SK-N-SH treated with all-trans-retinoic acid at 6 μM for 48 hours (cell line): ENCODE data around the gene GSN.
"Not testable (repeated sequence)": the region's sequence is repeated elsewhere in the genome, so short reads cannot be mapped to it uniquely, and the experiment has no call there.

Source experiments
- ATAC-seq: fragments of 200-7000 bp; cut with Tn5 transposase; 3 replicates; pipeline ENCODE4 v1.9.1; 2020; ENCODE audit warnings: mild to moderate bottlenecking, moderate library complexity
- ARNTL ChIP-seq: fragments of 450-650 bp; formaldehyde crosslinking; IDR thresholded peaks from 2 replicates; pipeline ENCODE4 v1.5.0; 2020; ENCODE audit warnings: low read depth, mild to moderate bottlenecking, moderate library complexity, borderline replicate concordance
- BACH2 ChIP-seq: fragments of 250-450 bp; sonication (Bioruptor Pico); IDR thresholded peaks from 2 replicates; pipeline ENCODE4 v1.9.0; 2021; ENCODE audit warnings: mild to moderate bottlenecking, borderline replicate concordance
- GLIS3 ChIP-seq: fragments of 250-450 bp; sonication (Bioruptor Pico); IDR thresholded peaks from 2 replicates; pipeline ENCODE4 v1.5.0; 2020; ENCODE audit warnings: mild to moderate bottlenecking, moderate library complexity
- ISL1 ChIP-seq: fragments of 250-450 bp; sonication (Bioruptor Pico); IDR thresholded peaks from 2 replicates; pipeline ENCODE4 v2.1.2; 2022; ENCODE audit warnings: mild to moderate bottlenecking, moderate library complexity
- PPARA ChIP-seq: fragments of 250-450 bp; sonication (Bioruptor Pico); IDR thresholded peaks from 2 replicates; pipeline ENCODE4 v1.5.0; 2020; ENCODE audit warnings: mild to moderate bottlenecking, borderline replicate concordance
- RARB ChIP-seq: fragments of 250-450 bp; sonication (Bioruptor Pico); IDR thresholded peaks from 2 replicates; pipeline ENCODE4 v1.8.0; 2021; ENCODE audit warnings: mild to moderate bottlenecking, moderate library complexity
- SNAI2 ChIP-seq: fragments of 250-450 bp; sonication (Bioruptor Pico); IDR thresholded peaks from 2 replicates; pipeline ENCODE4 v1.5.0; 2020; ENCODE audit warnings: mild to moderate bottlenecking, moderate library complexity
- TCF4 ChIP-seq: fragments of 250-450 bp; sonication (Bioruptor Pico); IDR thresholded peaks from 2 replicates; pipeline ENCODE4 v1.8.0; 2021; ENCODE audit warnings: mild to moderate bottlenecking, moderate library complexity, borderline replicate concordance
- TOX ChIP-seq: fragments of 250-450 bp; sonication (Bioruptor Pico); IDR thresholded peaks from 2 replicates; pipeline ENCODE4 v1.8.0; 2021; ENCODE audit warnings: mild to moderate bottlenecking, moderate library complexity, borderline replicate concordance
- ZC3H10 ChIP-seq: fragments of 250-450 bp; sonication (Bioruptor Pico); IDR thresholded peaks from 2 replicates; pipeline ENCODE4 v1.5.1; 2021; ENCODE audit warnings: mild to moderate bottlenecking, moderate library complexity
- ZFP3 ChIP-seq: fragments of 250-450 bp; sonication (Bioruptor Pico); IDR thresholded peaks from 2 replicates; pipeline ENCODE4 v1.5.0; 2020; ENCODE audit warnings: mild to moderate bottlenecking, moderate library complexity
- ZFP30 ChIP-seq: fragments of 450-650 bp; formaldehyde crosslinking; IDR thresholded peaks from 2 replicates; pipeline ENCODE4 v1.5.0; 2022; ENCODE audit warnings: mild to moderate bottlenecking, moderate library complexity
- ZNF565 ChIP-seq: fragments of 450-650 bp; formaldehyde crosslinking; conservative IDR thresholded peaks from 2 replicates; pipeline ENCODE4 v1.5.0; 2020; ENCODE audit warnings: low read depth, mild to moderate bottlenecking, moderate library complexity
- ZNF70 ChIP-seq: fragments of 450-650 bp; formaldehyde crosslinking; IDR thresholded peaks from 2 replicates; pipeline ENCODE4 v1.5.0; 2020; ENCODE audit warnings: mild to moderate bottlenecking, moderate library complexity
- ZNF8 ChIP-seq: fragments of 450-650 bp; formaldehyde crosslinking; IDR thresholded peaks from 2 replicates; pipeline ENCODE4 v1.5.0; 2020; ENCODE audit warnings: mild to moderate bottlenecking, moderate library complexity
- TF ChIP-seq, protein P1 (sequence below): fragments of 250-450 bp; sonication (Bioruptor Pico); IDR thresholded peaks from 2 replicates; pipeline ENCODE4 v1.5.1; 2021; ENCODE audit warnings: mild to moderate bottlenecking, moderate library complexity
- TF ChIP-seq, protein P2 (sequence below): fragments of 250-450 bp; sonication (Bioruptor Pico); IDR thresholded peaks from 2 replicates; pipeline ENCODE4 v1.5.0; 2020; ENCODE audit warnings: mild to moderate bottlenecking, moderate library complexity
- TF ChIP-seq, protein P3 (sequence below): fragments of 250-450 bp; sonication (Bioruptor Pico); IDR thresholded peaks from 2 replicates; pipeline ENCODE4 v1.8.0; 2020; ENCODE audit warnings: mild to moderate bottlenecking, moderate library complexity, borderline replicate concordance
- TF ChIP-seq, protein P4 (sequence below): fragments of 250-450 bp; sonication (Bioruptor Pico); IDR thresholded peaks from 2 replicates; pipeline ENCODE4 v1.8.0; 2021; ENCODE audit warnings: low read depth, mild to moderate bottlenecking, moderate library complexity, borderline replicate concordance

The GSN gene

GRCh38 chr9:121289026-121289771 lies 21.2 kb downstream of the GSN start:
- peak; percentile 72 for ATAC-seq
- TF ChIP-seq, protein P1, sequence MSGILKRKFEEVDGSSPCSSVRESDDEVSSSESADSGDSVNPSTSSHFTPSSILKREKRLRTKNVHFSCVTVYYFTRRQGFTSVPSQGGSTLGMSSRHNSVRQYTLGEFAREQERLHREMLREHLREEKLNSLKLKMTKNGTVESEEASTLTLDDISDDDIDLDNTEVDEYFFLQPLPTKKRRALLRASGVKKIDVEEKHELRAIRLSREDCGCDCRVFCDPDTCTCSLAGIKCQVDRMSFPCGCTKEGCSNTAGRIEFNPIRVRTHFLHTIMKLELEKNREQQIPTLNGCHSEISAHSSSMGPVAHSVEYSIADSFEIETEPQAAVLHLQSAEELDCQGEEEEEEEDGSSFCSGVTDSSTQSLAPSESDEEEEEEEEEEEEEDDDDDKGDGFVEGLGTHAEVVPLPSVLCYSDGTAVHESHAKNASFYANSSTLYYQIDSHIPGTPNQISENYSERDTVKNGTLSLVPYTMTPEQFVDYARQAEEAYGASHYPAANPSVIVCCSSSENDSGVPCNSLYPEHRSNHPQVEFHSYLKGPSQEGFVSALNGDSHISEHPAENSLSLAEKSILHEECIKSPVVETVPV, result no peak
- TF ChIP-seq ISL1, result peak; percentile 8; the same call in 1 of the 2 replicates
- no peak for TF ChIP-seq ZNF70 (CRISPR knock-in tag)
- TF ChIP-seq GLIS3 (CRISPR knock-in tag), result no peak

DNA sequence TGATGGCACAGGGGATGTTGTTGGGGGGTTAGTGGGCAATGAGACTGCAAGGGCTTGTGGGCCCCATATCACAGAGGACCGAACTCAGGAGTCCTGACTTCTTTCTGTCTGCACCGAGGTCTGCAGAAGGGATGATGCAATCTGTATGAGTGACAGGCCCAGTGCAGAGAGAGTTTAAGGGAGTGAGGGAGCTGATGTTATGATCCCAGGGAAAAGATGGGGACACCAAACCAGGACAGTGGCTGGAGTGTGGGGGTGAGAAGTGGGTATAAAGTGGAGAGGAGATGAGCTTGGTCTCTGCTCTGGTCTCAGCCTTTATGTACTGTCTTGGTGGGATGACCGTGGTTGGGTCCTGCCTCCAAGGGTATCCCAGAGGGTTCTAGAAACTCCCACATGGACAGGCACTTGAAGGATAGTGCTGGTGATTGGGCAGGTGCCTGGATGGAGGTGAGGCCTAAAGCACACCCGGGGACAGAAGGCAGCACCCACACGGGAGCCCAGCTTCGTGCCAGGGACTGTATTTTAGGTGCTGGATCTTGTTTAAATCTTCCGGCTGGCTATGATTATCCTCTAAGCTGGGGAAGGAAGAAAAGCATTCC lies 21.9 kb downstream of the GSN start:
- TF ChIP-seq, protein P1, result no peak
- TF ChIP-seq TCF4 (CRISPR knock-in tag) (no peak), ZNF565 (CRISPR knock-in tag) (no peak), SNAI2 (no peak), ISL1 (no peak), PPARA (CRISPR knock-in tag) (no peak), GLIS3 (CRISPR knock-in tag) (no peak), ZFP30 (CRISPR knock-in tag) (no peak), RARB (no peak), TOX (CRISPR knock-in tag) (no peak), ZNF70 (CRISPR knock-in tag) (no peak), ZFP3 (CRISPR knock-in tag) (no peak), BACH2 (CRISPR knock-in tag) (no peak), ARNTL (CRISPR knock-in tag) (no peak), ZNF8 (no peak), ZC3H10 (no peak)
- TF ChIP-seq, protein P2, sequence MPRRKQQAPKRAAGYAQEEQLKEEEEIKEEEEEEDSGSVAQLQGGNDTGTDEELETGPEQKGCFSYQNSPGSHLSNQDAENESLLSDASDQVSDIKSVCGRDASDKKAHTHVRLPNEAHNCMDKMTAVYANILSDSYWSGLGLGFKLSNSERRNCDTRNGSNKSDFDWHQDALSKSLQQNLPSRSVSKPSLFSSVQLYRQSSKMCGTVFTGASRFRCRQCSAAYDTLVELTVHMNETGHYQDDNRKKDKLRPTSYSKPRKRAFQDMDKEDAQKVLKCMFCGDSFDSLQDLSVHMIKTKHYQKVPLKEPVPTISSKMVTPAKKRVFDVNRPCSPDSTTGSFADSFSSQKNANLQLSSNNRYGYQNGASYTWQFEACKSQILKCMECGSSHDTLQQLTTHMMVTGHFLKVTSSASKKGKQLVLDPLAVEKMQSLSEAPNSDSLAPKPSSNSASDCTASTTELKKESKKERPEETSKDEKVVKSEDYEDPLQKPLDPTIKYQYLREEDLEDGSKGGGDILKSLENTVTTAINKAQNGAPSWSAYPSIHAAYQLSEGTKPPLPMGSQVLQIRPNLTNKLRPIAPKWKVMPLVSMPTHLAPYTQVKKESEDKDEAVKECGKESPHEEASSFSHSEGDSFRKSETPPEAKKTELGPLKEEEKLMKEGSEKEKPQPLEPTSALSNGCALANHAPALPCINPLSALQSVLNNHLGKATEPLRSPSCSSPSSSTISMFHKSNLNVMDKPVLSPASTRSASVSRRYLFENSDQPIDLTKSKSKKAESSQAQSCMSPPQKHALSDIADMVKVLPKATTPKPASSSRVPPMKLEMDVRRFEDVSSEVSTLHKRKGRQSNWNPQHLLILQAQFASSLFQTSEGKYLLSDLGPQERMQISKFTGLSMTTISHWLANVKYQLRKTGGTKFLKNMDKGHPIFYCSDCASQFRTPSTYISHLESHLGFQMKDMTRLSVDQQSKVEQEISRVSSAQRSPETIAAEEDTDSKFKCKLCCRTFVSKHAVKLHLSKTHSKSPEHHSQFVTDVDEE (CRISPR knock-in tag), result no peak
- TF ChIP-seq, protein P3, sequence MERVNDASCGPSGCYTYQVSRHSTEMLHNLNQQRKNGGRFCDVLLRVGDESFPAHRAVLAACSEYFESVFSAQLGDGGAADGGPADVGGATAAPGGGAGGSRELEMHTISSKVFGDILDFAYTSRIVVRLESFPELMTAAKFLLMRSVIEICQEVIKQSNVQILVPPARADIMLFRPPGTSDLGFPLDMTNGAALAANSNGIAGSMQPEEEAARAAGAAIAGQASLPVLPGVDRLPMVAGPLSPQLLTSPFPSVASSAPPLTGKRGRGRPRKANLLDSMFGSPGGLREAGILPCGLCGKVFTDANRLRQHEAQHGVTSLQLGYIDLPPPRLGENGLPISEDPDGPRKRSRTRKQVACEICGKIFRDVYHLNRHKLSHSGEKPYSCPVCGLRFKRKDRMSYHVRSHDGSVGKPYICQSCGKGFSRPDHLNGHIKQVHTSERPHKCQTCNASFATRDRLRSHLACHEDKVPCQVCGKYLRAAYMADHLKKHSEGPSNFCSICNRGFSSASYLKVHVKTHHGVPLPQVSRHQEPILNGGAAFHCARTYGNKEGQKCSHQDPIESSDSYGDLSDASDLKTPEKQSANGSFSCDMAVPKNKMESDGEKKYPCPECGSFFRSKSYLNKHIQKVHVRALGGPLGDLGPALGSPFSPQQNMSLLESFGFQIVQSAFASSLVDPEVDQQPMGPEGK (CRISPR knock-in tag), result no peak
- TF ChIP-seq, protein P4, sequence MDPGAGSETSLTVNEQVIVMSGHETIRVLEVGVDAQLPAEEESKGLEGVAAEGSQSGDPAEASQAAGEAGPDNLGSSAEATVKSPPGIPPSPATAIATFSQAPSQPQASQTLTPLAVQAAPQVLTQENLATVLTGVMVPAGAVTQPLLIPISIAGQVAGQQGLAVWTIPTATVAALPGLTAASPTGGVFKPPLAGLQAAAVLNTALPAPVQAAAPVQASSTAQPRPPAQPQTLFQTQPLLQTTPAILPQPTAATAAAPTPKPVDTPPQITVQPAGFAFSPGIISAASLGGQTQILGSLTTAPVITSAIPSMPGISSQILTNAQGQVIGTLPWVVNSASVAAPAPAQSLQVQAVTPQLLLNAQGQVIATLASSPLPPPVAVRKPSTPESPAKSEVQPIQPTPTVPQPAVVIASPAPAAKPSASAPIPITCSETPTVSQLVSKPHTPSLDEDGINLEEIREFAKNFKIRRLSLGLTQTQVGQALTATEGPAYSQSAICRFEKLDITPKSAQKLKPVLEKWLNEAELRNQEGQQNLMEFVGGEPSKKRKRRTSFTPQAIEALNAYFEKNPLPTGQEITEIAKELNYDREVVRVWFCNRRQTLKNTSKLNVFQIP (CRISPR knock-in tag), result no peak
- no peak for ATAC-seq

DNA sequence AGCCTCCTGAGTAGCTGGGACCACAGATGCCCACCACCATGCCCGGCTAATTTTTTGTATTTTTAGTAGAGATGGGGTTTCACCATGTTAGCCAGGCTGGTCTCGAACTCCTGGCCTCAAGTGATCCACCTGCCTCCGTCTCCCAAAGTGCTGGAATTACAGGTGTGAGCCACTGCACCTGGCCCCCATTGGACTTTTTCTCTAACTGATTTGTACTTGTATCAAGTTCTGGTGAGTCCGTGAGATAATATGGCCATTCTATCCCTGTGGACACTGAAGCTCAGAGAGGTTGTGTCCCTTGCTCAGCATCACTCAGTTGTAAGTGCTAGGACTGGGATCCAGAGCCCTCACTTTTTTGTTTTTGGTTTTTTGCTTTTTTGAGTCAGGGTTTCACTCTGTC lies 23.6 kb downstream of the GSN start:
- not testable (repeated sequence) for ATAC-seq
